GM12878 (cell line): ENCODE data around the gene PLIN3. TPM values are rescaled to one million over a fixed set of nuclear protein-coding genes. Genes with fewer than 3 reads are reported as not detected.

Source experiments
- ATAC-seq: fragments of 200-7000 bp; cut with Tn5 transposase; 3 replicates; pipeline ENCODE4 v1.9.1; 2020; ENCODE audit warnings: mild to moderate bottlenecking, moderate library complexity
- BruUV-seq: library from RNA; stranded (reverse); fragments of 400-500 nt; replicated peaks from 2 replicates; lab custom pipeline; 2021; lab: Mats Ljungman, UMichigan
- CTCF ChIA-PET: fragments of 300-600 bp; sonication (Branson Sonifier 250); formaldehyde crosslinking; extraction: SDS; loops from one replicate; lab custom pipeline; 2021; ENCODE audit warnings: inconsistent platforms; lab: Yijun Ruan, JAX
- POLR2A ChIA-PET: fragments of 350-600 bp; formaldehyde crosslinking; extraction: SDS; loops from one replicate; lab custom pipeline; 2021; ENCODE audit warnings: inconsistent platforms; lab: Charles Lee
- RAD21 ChIA-PET: fragments of 300-600 bp; sonication (Branson Sonifier 250); formaldehyde crosslinking; loops from one replicate; lab custom pipeline; 2023; ENCODE audit warnings: antibody characterized with exemption; ENCODE audit not compliant: unreplicated experiment; lab: Charles Lee
- SMC1A ChIA-PET: fragments of 300-600 bp; sonication (Branson Sonifier 250); formaldehyde crosslinking; loops from one replicate; lab custom pipeline; 2023; ENCODE audit not compliant: unreplicated experiment, uncharacterized antibody; lab: Charles Lee
- DNase-seq: peaks from one replicate; pipeline ENCODE4 v3.0.0-alpha.2; 2011; ENCODE audit warnings: low read depth, low spot score
- FAIRE-seq: peaks from 3 replicates; lab custom pipeline; 2011; peaks lifted over from hg19 to GRCh38; lab: Jason Lieb, UNC
- H2AFZ ChIP-seq: 2 replicates; pipeline ENCODE4 v1.6.0; 2011; ENCODE audit warnings: low read depth, low read length, control low read depth; ENCODE audit not compliant: control insufficient read depth
- H3K27ac ChIP-seq: 2 replicates; pipeline ENCODE4 v1.5.1; 2011; ENCODE audit warnings: control low read depth; ENCODE audit not compliant: control insufficient read depth, insufficient read depth
- H3K27me3 ChIP-seq, 2 experiments: replicated peaks in 1 of 2; 2 replicates each; pipeline versions ENCODE4 v1.6.0 to v1.6.1; 2011; ENCODE audit warnings: low read length in 1 of 2; ENCODE audit not compliant: control insufficient read depth in 2 of 2, insufficient read depth in 2 of 2
- H3K36me3 ChIP-seq, 2 experiments: 2 replicates each; pipeline ENCODE4 v1.5.1; 2011; ENCODE audit warnings: low read length in 1 of 2; ENCODE audit not compliant: control insufficient read depth in 2 of 2, insufficient read depth in 2 of 2
- H3K4me1 ChIP-seq: 2 replicates; pipeline ENCODE4 v1.6.1; 2011; ENCODE audit warnings: mild to moderate bottlenecking, low read length, moderate library complexity, mixed read lengths; ENCODE audit not compliant: control insufficient read depth, insufficient read depth
- H3K4me2 ChIP-seq: 2 replicates; pipeline ENCODE4 v1.6.0; 2011; ENCODE audit warnings: control low read depth; ENCODE audit not compliant: control insufficient read depth, insufficient read depth
- H3K4me3 ChIP-seq: fragments of 200-600 bp; sonication (generic); 2 replicates; pipeline ENCODE4 v1.5.1; 2016
- H3K79me2 ChIP-seq: 2 replicates; pipeline ENCODE4 v1.6.0; 2011; ENCODE audit warnings: low read length; ENCODE audit not compliant: control insufficient read depth, insufficient read depth
- H3K9ac ChIP-seq: 2 replicates; pipeline ENCODE4 v1.8.0; 2011; ENCODE audit warnings: low read length, control low read depth, mixed read lengths; ENCODE audit not compliant: control insufficient read depth, insufficient read depth
- H3K9me3 ChIP-seq: replicated peaks from 3 replicates; pipeline ENCODE4 v1.5.1; 2011; ENCODE audit warnings: mild to moderate bottlenecking, low read length; ENCODE audit not compliant: control insufficient read depth, insufficient read depth
- H4K20me1 ChIP-seq: 2 replicates; pipeline ENCODE4 v1.6.0; 2011; ENCODE audit not compliant: control insufficient read depth, insufficient read depth
- E2F8 ChIP-seq: fragments of 450-650 bp; IDR thresholded peaks from 2 replicates; pipeline ENCODE4 v1.6.1; 2018; ENCODE audit warnings: mild to moderate bottlenecking, low read depth, moderate library complexity; ENCODE audit not compliant: partially characterized antibody
- HSF1 ChIP-seq: fragments of 150-350 bp; IDR thresholded peaks from 2 replicates; pipeline ENCODE4 v1.6.1; 2014; ENCODE audit warnings: mild to moderate bottlenecking, low read depth, low read length
- MXI1 ChIP-seq: fragments of 150-350 bp; IDR thresholded peaks from 2 replicates; pipeline ENCODE4 v1.6.1; 2011; ENCODE audit warnings: low read depth, mild to moderate bottlenecking, inconsistent platforms, low read length, improper control_type of control experiment
- NR2C1 ChIP-seq: fragments of 450-650 bp; IDR thresholded peaks from 2 replicates; pipeline ENCODE4 v1.6.1; 2017; ENCODE audit warnings: antibody characterized with exemption, mild to moderate bottlenecking, moderate library complexity
- PBX3 ChIP-seq: IDR thresholded peaks from 2 replicates; pipeline ENCODE4 v1.6.1; 2011; ENCODE audit warnings: mild to moderate bottlenecking, low read depth, low read length, moderate library complexity; ENCODE audit not compliant: insufficient replicate concordance
- PML ChIP-seq: IDR thresholded peaks from 2 replicates; pipeline ENCODE4 v1.6.1; 2012; ENCODE audit warnings: low read length, inconsistent platforms
- RAD51 ChIP-seq: fragments of 450-650 bp; IDR thresholded peaks from 2 replicates; pipeline ENCODE4 v1.6.1; 2016; ENCODE audit warnings: moderate library complexity, mild to moderate bottlenecking, inconsistent platforms
- SMC3 ChIP-seq: IDR thresholded peaks from 2 replicates; pipeline ENCODE4 v1.6.1; 2011; ENCODE audit warnings: low read length, improper control_type of control experiment, borderline replicate concordance
- SREBF2 ChIP-seq: IDR thresholded peaks from 2 replicates; pipeline ENCODE4 v1.6.1; 2012; ENCODE audit warnings: mild to moderate bottlenecking, low read length
- ZNF217 ChIP-seq: fragments of 450-650 bp; IDR thresholded peaks from 2 replicates; pipeline ENCODE4 v1.6.1; 2017; ENCODE audit warnings: antibody characterized with exemption, mild to moderate bottlenecking
- WGBS: methylation state at CpG from one replicate; pipeline ENCODE4 v1.1.6; 2016; ENCODE audit warnings: low lambda C conversion rate; ENCODE audit not compliant: insufficient replicate concordance, insufficient coverage; ENCODE audit errors: missing lambda C conversion rate; 5-methylcytosine and 5-hydroxymethylcytosine counted together
- in situ Hi-C: fragments of 300-500 bp; cut with MboI; formaldehyde crosslinking; loops from 9 replicates; pipeline ENCODE4 v1.14.3; 2018; ENCODE audit warnings: mixed read lengths
- intact Hi-C: fragments of 100-400 bp; cut with micrococcal nuclease; formaldehyde crosslinking; loops from one replicate; pipeline ENCODE4 v1.14.2; 2022; ENCODE audit not compliant: unreplicated experiment
- polyA plus RNA-seq, 11 experiments: library from polyadenylated mRNA; depleted of rRNA in 4 of 11; unstranded in 6 of 11; stranded (reverse) in 5 of 11; fragments of >200 nt; fragmentation: Nextera tagmentation in 4 of 11; fragmentation: Illumina TruSeq in 1 of 11; extraction: Ambion mirVana in 4 of 11; extraction: Trizol in 1 of 11; gene quantifications; 1 replicate in 1 of 11; 2 replicates in 10 of 11; pipeline versions ENCODE4 v1.2.1 to v1.2.3, GENCODE V29; 2011 to 2016; ENCODE audit warnings: inconsistent platforms in 2 of 11, missing spikeins in 2 of 11, low read depth in 1 of 11
- total RNA-seq, 4 experiments: library from RNA; depleted of rRNA in 3 of 4; stranded (reverse); fragments of >200 nt in 3 of 4; fragmentation: Illumina TruSeq in 1 of 4; extraction: Trizol in 1 of 4; gene quantifications; 2 replicates each; pipeline versions ENCODE4 v1.2.1 to v1.2.3, GENCODE V29; 2013 to 2021
- TF ChIP-seq, protein P1 (sequence below): IDR thresholded peaks from 2 replicates; pipeline ENCODE4 v1.6.1; 2011; ENCODE audit warnings: low read depth, mild to moderate bottlenecking, low read length, moderate library complexity, borderline replicate concordance; ENCODE audit errors: extremely low read depth

The PLIN3 gene
- total and polyA plus RNA-seq, 10 of the 15 experiments (the other 5 are each of a cell fraction or from before 2014, with no cell fraction given) = 7.7 to 71.4 (median 66.8) TPM

DNA sequence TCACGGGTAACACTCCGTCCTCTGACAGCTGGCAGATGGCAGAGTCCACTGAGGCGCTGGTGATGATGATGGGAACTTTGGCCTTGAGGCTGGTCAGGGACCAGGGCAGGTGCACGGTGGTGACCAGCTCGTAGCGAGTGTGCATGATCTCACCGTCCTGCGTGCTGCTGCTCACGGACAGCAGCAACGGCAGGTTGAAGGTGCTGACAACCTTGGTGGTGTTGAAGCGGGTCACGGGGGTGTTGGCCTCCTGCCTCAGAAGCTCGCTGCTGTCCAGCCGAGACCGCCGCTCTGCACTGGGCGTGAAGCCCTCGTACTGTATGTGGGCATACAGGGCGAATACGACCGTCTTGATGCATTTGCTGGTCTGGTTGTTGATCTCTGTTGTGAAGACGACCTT is 23.6 kb upstream of the PLIN3 start:
- SMC1A ChIA-PET = no interaction called here
- Histone ChIP-seq H3K4me1 (no peaks in the 10 kb centered on the region), H3K4me2 (no peak overlapping the region), H3K4me3 (no peak overlapping the region), H3K27ac (no peak overlapping the region), H3K9ac (no peak overlapping the region), H2AFZ (no peak overlapping the region), H3K27me3 (no peaks in the 10 kb centered on the region), H3K9me3 (no peaks in the 10 kb centered on the region), H3K36me3 (no peaks in the 10 kb centered on the region), H4K20me1 (no peaks in the 10 kb centered on the region), H3K79me2 (no peaks in the 10 kb centered on the region)
- POLR2A ChIA-PET = no interaction called here
- TF ChIP-seq, protein P1, sequence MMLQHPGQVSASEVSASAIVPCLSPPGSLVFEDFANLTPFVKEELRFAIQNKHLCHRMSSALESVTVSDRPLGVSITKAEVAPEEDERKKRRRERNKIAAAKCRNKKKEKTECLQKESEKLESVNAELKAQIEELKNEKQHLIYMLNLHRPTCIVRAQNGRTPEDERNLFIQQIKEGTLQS = no peak
- TF ChIP-seq NR2C1 (no peak), SREBF2 (no peak), MXI1 (no peak), SMC3 (no peak), PML (no peak), HSF1 (no peak), E2F8 (no peak), RAD51 (no peak), ZNF217 (no peak), PBX3 (no peak)
- no TSS peak for BruUV-seq
- WGBS = 73% methylated on average over 22 of the region's 22 CpGs
- in situ Hi-C loops (no loop called here), intact Hi-C loops (no loop called here)
- RAD21 ChIA-PET = no interaction called here
- no peak for FAIRE-seq
- no peak for DNase-seq
- CTCF ChIA-PET = no interaction called here
- ATAC-seq = no peak
